Stimulated activated memory B cell treated with anti-CD40 and anti-IgM and Interleukin-4, amounts not matched to agents 10 μg/mL and 1 μg/mL and 100 μg/mL, for 72 hours (primary cell): Measurements from ENCODE around the gene MAP3K14.

Experiments used
- ATAC-seq: fragments of 150-1000 bp; cut with Tn5 transposase; 2 replicates; pipeline ENCODE4 v1.10.0; 2021
- H3K27ac Mint-ChIP-seq: one replicate; pipeline ENCODE4 v1.8.0; 2022; ENCODE audit warnings: mild to moderate bottlenecking, mixed read lengths
- H3K27me3 Mint-ChIP-seq: one replicate; pipeline ENCODE4 v1.8.0; 2022; ENCODE audit warnings: mixed read lengths
- H3K36me3 Mint-ChIP-seq: one replicate; pipeline ENCODE4 v1.8.0; 2022; ENCODE audit warnings: mixed read lengths
- H3K4me1 Mint-ChIP-seq: one replicate; pipeline ENCODE4 v1.8.0; 2022; ENCODE audit warnings: mixed read lengths
- H3K4me3 Mint-ChIP-seq: one replicate; pipeline ENCODE4 v1.8.0; 2022; ENCODE audit warnings: mild to moderate bottlenecking, moderate library complexity, mixed read lengths
- H3K9me3 Mint-ChIP-seq: one replicate; pipeline ENCODE4 v1.8.0; 2022; ENCODE audit warnings: mixed read lengths

The MAP3K14 gene

DNA sequence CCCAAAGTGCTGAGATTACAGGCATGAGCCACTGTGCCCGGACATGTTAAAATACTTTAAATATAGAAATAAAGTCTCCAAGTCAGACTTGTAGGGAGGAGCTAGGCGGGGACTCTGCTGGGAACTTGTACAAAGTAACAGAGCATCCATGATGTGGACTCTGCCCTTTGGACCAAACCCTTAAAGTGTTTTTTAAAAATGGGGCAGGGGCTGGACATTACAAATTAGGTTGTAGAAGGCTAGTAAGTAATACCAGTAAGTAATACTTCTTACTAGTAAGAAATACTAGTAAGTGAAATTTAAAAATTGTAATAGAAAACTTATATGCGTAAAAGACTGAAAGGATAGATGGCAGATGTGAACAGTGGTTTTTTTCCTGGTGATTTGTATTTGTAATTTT lies 45.2 kb downstream of the MAP3K14 start:
- Mint-ChIP-seq H3K9me3 (no peaks in the 10 kb centered on the region), H3K36me3 (peaks cover 61% of the 10 kb centered on the region), H3K27me3 (no peaks in the 10 kb centered on the region), H3K4me1 (peaks cover 26% of the 10 kb centered on the region), H3K27ac (no peak overlapping the region), H3K4me3 (no peak overlapping the region)
- no peak for ATAC-seq

DNA sequence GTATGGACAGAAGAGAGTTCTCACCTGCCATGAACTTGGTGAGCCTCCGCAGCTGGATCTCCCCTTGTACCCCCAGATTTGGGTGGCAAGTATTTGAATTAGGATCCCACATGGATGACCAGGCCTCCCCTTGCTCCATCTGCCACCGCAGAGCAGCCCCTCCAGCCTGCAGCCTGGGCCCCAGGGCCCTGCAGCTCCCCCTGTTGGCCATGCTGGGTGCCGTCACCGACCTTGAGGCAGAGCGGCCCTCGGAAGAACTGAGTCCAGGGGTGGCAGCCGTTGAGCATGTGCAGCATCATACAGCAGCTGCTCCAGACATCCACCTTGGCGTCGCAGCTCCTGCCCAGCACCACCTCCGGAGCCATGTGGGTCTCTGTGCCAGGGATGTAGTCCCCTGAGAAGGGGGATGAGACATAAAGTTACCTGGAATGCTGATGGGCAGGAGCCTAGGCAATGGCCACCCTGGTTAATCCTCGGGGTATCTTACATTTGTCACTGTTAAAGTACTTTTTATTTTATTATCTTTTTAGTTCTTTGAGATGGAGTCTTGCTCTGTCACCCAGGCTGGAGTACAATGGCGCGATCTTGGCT lies 45.9 kb downstream of the MAP3K14 start:
- Mint-ChIP-seq H3K9me3 (no peaks in the 10 kb centered on the region), H3K27me3 (no peaks in the 10 kb centered on the region), H3K27ac (peak overlapping the region; percentile 44), H3K36me3 (peaks cover 66% of the 10 kb centered on the region), H3K4me1 (peaks cover 26% of the 10 kb centered on the region), H3K4me3 (no peak overlapping the region)
- ATAC-seq: no peak

DNA sequence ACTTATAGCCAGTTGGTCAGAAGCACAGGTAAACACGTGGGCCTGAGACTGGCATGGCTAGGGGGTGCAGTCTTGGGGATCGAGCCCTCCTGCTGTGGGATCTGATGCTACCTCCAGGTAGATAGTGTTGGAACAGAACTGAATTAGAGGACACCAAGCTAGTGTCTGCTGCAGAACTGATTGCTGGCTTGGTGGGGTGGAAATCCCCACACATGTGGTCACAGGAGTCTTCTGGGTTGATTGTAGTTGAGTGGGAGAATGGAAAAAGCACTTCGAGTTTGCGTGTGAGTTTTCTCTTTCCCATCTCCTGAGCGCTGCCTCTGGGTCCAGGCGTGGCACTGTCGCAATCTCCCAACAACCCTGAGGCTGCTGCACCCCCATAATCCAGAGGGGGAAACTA lies 46.9 kb downstream of the MAP3K14 start:
- Mint-ChIP-seq H3K9me3 (no peaks in the 10 kb centered on the region), H3K27ac (peak overlapping the region; percentile 44), H3K4me1 (peaks cover 26% of the 10 kb centered on the region), H3K27me3 (no peaks in the 10 kb centered on the region), H3K36me3 (peaks cover 69% of the 10 kb centered on the region), H3K4me3 (no peak overlapping the region)
- peak; percentile 31 for ATAC-seq

DNA sequence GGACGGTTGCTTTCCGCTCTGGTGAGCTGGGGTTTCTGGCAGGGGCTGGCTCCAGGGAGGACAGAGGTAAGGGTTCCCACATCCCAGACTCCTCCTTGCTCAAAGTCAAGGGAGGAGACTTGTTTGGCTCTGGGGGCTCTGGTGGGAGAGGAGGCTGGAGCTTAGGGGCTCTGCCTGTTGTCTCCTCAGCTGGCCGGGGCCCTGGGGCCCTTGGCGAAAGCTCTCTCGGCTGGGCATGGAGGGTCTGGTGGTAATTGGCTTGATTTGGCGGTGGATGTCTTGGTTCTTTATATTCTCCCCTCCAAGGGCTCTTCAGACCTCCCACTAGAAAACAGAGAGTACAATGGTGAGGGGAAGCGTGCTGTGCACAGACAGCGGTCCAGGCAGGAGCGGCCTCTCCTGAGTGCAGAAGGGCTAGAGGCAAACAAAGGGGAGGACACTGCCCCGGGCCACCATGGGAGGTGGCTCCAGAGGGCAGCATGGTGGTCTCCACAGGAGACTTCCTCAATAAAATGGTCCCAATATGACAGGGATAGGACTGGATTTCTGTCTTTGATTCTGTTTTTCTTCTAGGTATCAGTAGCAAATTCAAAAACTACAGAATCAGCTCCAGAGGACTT lies 49.3 kb downstream of the MAP3K14 start:
- ATAC-seq: no peak
- Mint-ChIP-seq H3K9me3 (no peaks in the 10 kb centered on the region), H3K27ac (peak overlapping the region; percentile 67), H3K27me3 (no peaks in the 10 kb centered on the region), H3K4me3 (peak overlapping the region; percentile 28), H3K4me1 (peaks cover 37% of the 10 kb centered on the region), H3K36me3 (peaks cover 62% of the 10 kb centered on the region)

DNA sequence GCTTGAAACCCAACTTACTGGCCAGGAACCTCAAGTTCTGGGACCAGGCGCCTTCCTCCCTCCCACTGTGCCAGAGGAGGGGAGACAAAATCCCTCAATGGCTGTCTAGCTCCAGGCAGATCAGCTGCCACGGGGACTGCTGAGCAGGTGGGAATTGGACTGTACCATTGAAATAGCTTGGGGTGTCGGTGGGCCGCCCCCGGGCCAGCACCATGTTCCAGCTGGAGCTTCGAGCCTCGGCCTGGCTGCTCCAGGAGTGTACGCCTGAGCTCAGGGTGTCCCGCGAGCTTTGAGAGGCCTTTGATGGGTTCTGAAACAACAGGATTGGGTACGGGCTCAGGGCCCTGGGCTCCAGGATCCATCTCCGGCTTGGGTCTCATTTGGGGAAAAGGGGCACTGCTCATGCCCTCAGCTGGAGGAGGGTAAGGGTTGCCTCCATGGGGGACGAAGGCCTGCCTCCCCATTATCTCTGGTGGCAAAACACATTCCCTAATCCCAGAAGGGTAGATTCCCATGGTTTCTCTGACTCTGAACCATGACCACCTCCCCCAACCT lies 50.4 kb downstream of the MAP3K14 start:
- Mint-ChIP-seq H3K27me3 (no peaks in the 10 kb centered on the region), H3K9me3 (no peaks in the 10 kb centered on the region), H3K27ac (no peak overlapping the region), H3K4me3 (no peak overlapping the region), H3K36me3 (peaks cover 62% of the 10 kb centered on the region), H3K4me1 (peaks cover 48% of the 10 kb centered on the region)
- ATAC-seq: no peak

DNA sequence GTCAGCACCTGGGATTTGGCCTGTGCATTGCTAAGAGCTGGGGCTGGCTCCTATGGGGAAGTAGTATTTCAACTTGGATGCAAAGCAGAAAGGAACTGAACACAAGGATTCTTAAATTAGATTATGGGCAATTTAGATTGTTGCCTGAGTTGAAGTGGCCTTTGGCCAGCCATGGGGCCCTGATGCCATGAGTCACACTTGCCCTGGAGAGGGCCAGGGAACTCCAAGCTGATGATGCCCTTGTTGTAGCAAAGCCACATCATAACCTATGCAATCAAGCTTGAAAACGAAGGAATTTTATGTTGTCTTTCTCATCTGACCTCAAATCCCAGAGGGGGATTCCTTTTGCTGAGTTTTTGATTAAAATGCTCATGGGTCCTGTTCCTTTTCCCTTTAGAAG lies 51.0 kb downstream of the MAP3K14 start:
- peaks cover 58% of the 10 kb centered on the region for H3K36me3 Mint-ChIP-seq
- no peak overlapping the region for H3K27ac Mint-ChIP-seq
- H3K9me3 Mint-ChIP-seq: no peaks in the 10 kb centered on the region
- H3K4me3 Mint-ChIP-seq: no peak overlapping the region
- ATAC-seq: no peak
- no peaks in the 10 kb centered on the region for H3K27me3 Mint-ChIP-seq
- H3K4me1 Mint-ChIP-seq: peaks cover 48% of the 10 kb centered on the region

DNA sequence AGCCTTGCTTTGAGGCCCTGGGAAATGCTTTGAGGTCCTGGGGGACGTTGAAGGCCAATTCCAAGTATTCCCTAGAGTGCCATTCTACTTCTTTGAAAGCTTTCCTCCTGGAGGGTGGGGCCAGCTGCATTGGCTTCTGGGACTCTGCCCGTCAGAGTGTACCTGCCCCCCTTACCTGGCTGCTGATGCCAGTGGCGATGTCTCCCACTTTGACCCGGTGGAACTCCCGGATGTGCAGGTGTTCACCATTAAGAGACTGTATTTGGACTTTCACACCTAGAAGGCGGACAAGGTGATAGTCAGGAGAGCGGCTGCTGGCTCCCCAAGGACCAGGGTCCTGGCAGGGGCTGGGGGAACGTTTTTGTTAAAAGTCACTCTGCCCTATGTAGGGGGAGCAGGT lies 51.8 kb downstream of the MAP3K14 start:
- H3K36me3 Mint-ChIP-seq: peaks cover 50% of the 10 kb centered on the region
- H3K27me3 Mint-ChIP-seq: no peaks in the 10 kb centered on the region
- peaks cover 40% of the 10 kb centered on the region for H3K4me1 Mint-ChIP-seq
- H3K27ac Mint-ChIP-seq: peak overlapping the region; percentile 24
- ATAC-seq: no peak
- H3K4me3 Mint-ChIP-seq: peak overlapping the region; percentile 41
- no peaks in the 10 kb centered on the region for H3K9me3 Mint-ChIP-seq

DNA sequence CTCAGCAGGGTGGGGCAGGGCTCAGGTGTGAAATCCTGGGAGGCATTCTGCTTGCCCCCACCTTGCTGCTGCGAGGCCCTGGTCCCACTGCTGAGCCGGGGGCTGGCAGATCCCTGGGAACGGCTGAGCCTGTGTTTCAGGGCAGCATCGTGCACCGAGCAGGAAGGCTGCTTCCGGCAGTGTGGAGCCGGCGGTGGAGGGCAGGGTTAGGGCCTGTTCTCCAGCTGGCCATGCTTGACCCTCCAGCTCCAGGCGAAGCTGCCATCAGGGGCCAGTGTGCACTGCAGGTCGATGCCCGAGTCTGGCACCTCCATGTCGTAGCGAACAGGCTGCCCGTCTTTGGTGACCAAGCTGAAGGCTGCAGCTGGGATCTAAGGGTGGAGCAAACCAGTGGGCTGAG lies 52.4 kb downstream of the MAP3K14 start:
- Mint-ChIP-seq H3K27me3 (no peaks in the 10 kb centered on the region), H3K9me3 (no peaks in the 10 kb centered on the region), H3K27ac (no peak overlapping the region), H3K36me3 (peaks cover 44% of the 10 kb centered on the region), H3K4me1 (peaks cover 36% of the 10 kb centered on the region), H3K4me3 (no peak overlapping the region)
- ATAC-seq: no peak

DNA sequence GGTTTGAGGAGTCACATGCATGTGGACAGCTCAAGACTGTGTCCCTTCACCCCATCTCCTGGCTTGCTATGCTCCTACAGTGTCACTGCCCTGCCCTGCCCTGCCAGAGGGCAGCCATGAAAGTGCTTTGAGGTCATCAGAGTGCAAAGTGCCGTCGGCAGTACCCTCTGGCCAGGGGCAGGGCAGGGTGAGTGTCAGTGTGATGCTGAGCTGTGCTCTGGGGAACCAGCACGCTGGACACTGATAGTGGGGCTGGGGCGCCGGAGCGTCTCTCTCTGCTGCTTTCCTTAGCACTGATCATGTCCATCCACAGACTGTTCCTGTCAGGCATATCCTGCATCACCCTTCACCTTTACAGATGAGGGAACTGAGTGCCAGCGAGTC lies 53.4 kb downstream of the MAP3K14 start:
- Mint-ChIP-seq H3K4me1 (peaks cover 36% of the 10 kb centered on the region), H3K36me3 (peaks cover 35% of the 10 kb centered on the region), H3K9me3 (no peaks in the 10 kb centered on the region), H3K27ac (peak overlapping the region; percentile 77), H3K4me3 (no peak overlapping the region), H3K27me3 (no peaks in the 10 kb centered on the region)
- no peak for ATAC-seq

DNA sequence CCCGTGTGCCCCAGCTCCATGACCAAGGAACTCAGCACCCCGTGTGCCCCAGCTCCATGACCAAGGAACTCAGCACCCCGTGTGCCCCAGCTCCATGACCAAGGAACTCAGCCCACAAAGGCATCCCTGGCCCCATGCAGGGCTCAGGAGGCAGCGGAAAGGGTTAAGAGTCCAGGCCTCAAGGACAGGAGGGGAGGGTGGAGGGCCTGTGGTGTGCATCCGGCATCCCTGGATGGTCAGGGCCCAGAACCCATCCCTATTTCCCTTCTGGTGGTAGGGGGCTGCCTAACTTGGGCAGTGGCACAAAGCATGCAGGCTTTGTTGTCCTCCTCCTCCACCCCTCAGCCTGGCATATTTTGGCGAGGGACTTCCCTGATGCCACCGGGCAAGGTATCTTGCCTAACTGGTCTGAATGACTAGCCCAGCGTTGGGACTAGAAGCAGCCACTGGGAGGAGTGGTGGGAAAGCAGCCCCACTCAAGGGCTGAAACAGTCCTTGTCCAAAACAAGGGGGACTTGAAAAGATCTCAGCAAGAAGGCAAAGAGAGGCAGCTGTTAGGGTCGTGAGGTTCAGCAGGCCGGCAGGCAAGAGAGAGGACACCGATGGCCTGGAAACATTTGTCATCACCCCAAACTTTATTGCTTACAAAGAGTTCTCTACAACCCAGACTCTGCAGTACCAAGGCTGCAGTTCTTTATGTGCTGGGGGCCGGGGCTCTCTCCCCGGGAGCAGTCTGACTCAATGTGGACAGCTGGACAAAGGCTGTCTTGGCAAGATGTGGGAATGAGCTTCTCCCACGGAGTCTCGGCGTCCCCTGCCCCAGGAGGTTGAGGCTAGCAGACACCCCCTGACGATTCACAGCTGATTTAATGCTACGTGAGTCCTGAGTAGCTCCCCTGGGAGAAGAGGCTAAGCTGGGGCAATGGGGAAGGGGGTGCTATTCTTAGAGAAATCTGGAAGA lies 54.0 kb downstream of the MAP3K14 start:
- no peaks in the 10 kb centered on the region for H3K27me3 Mint-ChIP-seq
- ATAC-seq: peak; percentile 22
- peaks cover 35% of the 10 kb centered on the region for H3K4me1 Mint-ChIP-seq

DNA sequence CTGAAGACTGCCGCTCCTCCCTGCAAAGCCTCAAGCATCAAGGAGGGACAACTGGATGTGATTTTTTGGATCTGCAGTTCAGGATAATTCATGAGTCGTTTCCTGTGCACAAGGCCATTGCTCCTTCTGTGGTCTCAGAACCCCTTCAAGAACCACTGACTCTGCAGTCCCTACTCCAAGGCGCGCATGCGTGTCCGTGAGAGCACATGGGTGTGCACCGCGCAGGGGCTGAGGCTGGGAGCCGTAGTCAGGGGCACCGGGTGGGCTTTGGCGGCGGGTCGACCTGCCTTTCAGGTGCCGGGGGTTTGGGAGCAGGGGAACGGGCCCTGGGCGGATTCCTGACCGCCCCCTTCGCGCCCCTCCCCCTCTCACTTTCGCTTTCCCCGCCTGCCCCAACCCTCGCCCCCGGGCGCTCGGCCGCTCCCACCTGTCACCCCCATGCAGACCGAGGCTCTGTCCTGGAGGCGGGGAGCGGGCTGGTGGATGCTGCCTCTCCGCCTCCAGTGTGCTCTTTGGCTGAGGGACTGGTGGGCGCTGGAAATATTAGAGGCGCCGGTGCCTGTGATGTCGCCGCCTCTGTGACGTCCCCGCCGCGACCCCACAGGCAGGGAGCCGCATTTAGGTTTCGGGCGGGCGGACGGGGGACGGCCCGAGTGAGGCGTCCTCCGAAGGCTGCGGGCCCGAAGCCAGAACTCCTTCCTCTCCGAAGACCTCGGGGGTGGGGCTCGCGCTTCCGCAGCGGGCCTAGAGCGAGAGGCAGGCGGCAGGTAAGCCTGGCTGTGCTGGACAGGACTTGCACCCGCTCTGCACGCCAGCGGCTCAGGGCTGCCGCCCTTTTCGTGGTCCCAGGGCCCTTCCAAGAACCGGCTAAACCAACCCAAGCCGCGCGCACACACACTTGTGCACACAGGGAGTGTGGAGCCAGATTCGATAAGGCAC lies 55.0 kb downstream of the MAP3K14 start, which contains the start of gene SPATA32:
Gene SPATA32, minus strand, starts transcription at position 518 of the 939 bp plus-strand sequence. Its CDS starts 78 bp downstream, at position 440.
- peak within 1 kb of the TSS; percentile 83 for H3K4me3 Mint-ChIP-seq

More for the DNA sequence above, 54.0 kb downstream of the MAP3K14 start:
- H3K9me3 Mint-ChIP-seq: no peaks in the 10 kb centered on the region
- H3K4me3 Mint-ChIP-seq: peak overlapping the region; percentile 83
- peaks cover 30% of the 10 kb centered on the region for H3K36me3 Mint-ChIP-seq
- peak overlapping the region; percentile 77 for H3K27ac Mint-ChIP-seq

DNA sequence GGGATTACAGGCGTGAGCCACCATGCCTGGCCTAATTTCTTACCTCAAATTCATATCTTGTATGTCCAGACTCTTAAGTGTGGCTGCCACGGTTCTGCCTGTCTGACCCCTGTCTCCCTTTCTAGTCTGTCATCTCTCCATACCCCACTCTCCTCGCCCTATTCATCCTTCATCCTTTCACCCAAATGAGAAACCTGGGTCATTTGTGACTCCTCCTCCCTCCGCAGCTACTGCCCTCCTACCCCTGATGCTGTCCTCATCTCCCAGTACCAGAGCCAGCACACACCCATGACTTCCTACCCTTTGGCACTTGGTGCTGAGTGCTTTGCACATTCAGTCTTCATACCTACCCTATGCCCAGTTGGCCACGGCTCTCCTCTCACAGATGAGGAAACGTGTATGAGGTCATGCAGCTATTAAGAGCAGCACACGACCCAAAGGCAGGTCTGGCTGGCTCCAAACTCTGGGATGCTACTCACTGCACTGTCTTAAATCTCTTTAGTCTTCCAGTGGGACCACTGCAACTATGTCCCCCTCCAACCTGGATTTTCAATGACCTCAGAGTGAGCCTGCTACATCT lies 56.5 kb downstream of the MAP3K14 start:
- Mint-ChIP-seq H3K9me3 (no peaks in the 10 kb centered on the region), H3K27me3 (no peaks in the 10 kb centered on the region), H3K36me3 (peaks cover 22% of the 10 kb centered on the region), H3K4me1 (peaks cover 45% of the 10 kb centered on the region), H3K4me3 (no peak overlapping the region), H3K27ac (peak overlapping the region; percentile 77)
- ATAC-seq: no peak

More for the DNA sequence above, 55.0 kb downstream of the MAP3K14 start, which contains the start of gene SPATA32:
- Mint-ChIP-seq H3K27me3 (no peaks in the 10 kb centered on the region), H3K9me3 (no peaks in the 10 kb centered on the region), H3K27ac (peak within 1 kb of the TSS; percentile 77), H3K4me1 (peaks cover 36% of the 10 kb centered on the region), H3K36me3 (peaks cover 28% of the 10 kb centered on the region)
- peak; percentile 80 for ATAC-seq

DNA sequence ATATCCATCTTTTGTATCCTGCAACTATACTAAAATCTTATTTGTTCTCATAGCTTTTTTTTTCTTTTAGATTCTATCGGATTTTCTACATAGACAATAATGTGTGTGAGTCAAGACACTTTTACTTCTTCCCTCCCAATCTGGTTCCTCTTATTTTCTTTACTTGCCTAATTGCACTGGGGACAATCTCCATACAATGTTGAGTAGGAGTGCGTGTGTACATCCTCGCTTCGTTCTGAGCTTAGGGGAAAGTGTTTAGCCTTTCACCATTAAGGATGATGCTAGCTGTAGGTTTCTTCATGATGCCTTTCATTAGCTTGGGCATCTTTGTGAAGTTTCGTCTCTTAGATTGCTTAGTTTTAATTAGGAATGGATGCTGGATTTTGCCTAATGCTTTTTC lies 57.8 kb downstream of the MAP3K14 start:
- H3K4me3 Mint-ChIP-seq: no peak overlapping the region
- ATAC-seq: no peak
- H3K9me3 Mint-ChIP-seq: no peaks in the 10 kb centered on the region
- H3K4me1 Mint-ChIP-seq: peaks cover 51% of the 10 kb centered on the region
- H3K36me3 Mint-ChIP-seq: peaks cover 17% of the 10 kb centered on the region
- H3K27me3 Mint-ChIP-seq: no peaks in the 10 kb centered on the region
- H3K27ac Mint-ChIP-seq: no peak overlapping the region

DNA sequence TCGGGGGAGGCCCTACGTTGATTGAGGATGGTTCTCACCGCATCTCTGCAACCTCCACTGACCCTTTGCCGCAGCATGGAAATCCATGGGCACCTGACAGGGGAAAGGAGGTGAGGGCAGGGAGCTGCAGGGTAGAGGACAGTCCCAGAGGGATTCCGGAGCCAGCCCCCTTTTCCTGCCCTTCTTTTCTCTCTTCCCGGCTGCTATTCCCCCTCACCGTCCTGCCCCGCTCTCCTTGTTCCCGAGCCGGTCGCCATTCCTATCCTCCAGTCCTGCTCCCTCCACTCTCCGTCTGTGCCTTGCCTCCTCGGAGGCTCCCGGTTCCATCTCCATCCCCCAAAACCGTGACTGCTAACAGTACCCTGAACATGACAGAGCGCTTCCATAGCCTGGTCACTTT lies 59.7 kb downstream of the MAP3K14 start:
- ATAC-seq: no peak
- Mint-ChIP-seq H3K4me3 (no peak overlapping the region), H3K9me3 (no peaks in the 10 kb centered on the region), H3K36me3 (peaks cover 14% of the 10 kb centered on the region), H3K27me3 (no peaks in the 10 kb centered on the region), H3K27ac (peak overlapping the region; percentile 42), H3K4me1 (peaks cover 52% of the 10 kb centered on the region)
